Measurements from ENCODE around the gene CD58.

Gene CD58

DNA sequence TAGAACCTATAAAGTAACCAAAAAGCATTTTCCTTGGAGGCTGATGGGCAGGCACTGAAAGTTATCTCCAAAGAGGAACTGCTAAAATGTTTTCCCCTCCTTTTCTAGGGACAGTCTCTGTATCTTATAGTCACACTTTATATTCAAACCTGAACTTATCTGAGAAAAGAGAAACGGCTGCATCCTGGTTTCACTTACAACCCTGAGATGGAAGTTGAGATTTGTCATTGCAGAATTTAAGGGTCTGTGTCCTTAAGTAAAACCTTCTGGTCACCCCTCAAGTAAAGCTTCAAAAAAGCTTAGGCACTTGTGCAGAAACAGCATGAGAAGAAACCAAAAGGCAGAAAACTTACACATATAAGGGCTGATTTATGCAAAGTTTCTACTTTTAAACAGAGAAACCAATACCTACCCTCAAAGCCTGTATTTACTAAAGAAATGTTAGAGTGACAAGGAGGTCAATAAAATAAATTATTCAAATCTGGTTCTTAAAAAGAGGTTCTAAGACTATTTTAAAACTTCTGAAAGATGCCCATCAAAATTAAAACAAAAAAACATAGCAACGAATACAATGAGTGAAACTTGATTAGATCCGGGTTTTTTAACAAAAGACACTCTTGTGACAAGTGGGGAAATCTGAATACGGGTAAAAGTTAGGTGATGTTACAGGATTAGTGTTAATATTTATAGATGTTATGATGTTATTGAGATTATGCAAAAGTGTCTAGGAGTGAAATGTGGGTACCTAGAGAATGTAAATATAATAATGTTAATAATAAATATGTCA, 9.9 kb downstream of the CD58 start:
- no peak overlapping the region for H3K4me3 ChIP-seq (ENCODE audit: severe bottlenecking)
- no peak for ATAC-seq (ENCODE audit: low read depth)
- H3K27ac ChIP-seq (ENCODE audit: poor library complexity, severe bottlenecking): no peak overlapping the region
- TF ChIP-seq, protein P1, sequence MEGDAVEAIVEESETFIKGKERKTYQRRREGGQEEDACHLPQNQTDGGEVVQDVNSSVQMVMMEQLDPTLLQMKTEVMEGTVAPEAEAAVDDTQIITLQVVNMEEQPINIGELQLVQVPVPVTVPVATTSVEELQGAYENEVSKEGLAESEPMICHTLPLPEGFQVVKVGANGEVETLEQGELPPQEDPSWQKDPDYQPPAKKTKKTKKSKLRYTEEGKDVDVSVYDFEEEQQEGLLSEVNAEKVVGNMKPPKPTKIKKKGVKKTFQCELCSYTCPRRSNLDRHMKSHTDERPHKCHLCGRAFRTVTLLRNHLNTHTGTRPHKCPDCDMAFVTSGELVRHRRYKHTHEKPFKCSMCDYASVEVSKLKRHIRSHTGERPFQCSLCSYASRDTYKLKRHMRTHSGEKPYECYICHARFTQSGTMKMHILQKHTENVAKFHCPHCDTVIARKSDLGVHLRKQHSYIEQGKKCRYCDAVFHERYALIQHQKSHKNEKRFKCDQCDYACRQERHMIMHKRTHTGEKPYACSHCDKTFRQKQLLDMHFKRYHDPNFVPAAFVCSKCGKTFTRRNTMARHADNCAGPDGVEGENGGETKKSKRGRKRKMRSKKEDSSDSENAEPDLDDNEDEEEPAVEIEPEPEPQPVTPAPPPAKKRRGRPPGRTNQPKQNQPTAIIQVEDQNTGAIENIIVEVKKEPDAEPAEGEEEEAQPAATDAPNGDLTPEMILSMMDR (IDR thresholded peaks at IDR 0.05; ENCODE audit: poor library complexity, severe bottlenecking): no peak
- DNase-seq (ENCODE audit: low spot score): no peak
- H3K27me3 ChIP-seq (ENCODE audit: insufficient read depth, poor library complexity, severe bottlenecking): no peaks in the 10 kb centered on the region
- H3K9me3 ChIP-seq (ENCODE audit: severe bottlenecking): no peaks in the 10 kb centered on the region
- no peaks in the 10 kb centered on the region for H3K36me3 ChIP-seq (ENCODE audit: low read depth)
- peaks cover 12% of the 10 kb centered on the region for H3K4me1 ChIP-seq (ENCODE audit: insufficient read depth, poor library complexity, severe bottlenecking)

DNA sequence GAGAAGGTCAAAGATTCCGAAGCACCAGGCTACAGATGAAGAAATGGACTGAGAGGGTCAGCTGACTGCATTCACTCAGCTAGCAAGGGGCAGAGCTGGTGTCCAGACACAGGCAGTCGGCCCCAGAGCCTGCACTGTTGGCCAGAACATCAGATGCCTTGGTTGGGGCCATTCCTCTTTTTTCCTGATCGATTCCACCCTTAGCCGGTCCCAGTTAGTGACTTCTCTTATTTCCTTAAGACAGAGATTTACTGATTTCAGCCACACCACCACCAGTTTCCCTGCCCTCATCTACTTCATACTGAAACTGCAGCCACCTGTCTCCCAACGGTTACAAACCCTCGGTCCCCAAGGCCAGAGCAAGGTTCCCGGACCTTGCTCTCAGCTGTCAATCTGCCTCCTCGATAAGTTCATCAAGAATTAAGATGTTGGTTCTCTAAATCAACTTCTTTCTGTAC, 11.5 kb downstream of the CD58 start:
- TF ChIP-seq, protein P1 (IDR thresholded peaks at IDR 0.05; ENCODE audit: poor library complexity, severe bottlenecking): no peak
- H3K36me3 ChIP-seq (ENCODE audit: low read depth): no peaks in the 10 kb centered on the region
- no peaks in the 10 kb centered on the region for H3K27me3 ChIP-seq (ENCODE audit: insufficient read depth, poor library complexity, severe bottlenecking)
- H3K9me3 ChIP-seq (ENCODE audit: severe bottlenecking): no peaks in the 10 kb centered on the region
- peaks cover 26% of the 10 kb centered on the region for H3K4me1 ChIP-seq (ENCODE audit: insufficient read depth, poor library complexity, severe bottlenecking)
- ATAC-seq (ENCODE audit: low read depth) (no peak), DNase-seq (ENCODE audit: low spot score) (no peak)
- no peak overlapping the region for H3K27ac ChIP-seq (ENCODE audit: poor library complexity, severe bottlenecking)
- H3K4me3 ChIP-seq (ENCODE audit: severe bottlenecking): no peak overlapping the region

DNA sequence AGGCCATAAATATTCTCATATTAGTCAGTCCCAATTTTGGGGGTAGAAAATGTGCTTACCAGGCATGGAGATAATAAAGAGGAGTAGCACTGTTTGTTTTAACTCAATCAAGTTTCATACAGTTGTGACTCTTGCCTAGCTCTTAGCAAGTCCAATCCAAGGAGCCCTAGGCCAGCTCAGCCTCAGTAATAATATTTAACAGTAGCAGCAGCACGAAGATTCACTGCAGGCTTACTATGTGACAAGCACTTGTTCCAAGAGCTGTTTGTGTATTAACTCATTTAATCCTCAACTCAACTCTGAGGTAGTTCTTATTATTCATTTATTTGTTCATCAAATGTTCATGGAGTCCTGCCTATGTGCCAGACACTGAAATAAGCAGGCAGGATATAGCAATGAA, 12.3 kb downstream of the CD58 start:
- H3K27ac ChIP-seq (ENCODE audit: poor library complexity, severe bottlenecking): no peak overlapping the region
- no peaks in the 10 kb centered on the region for H3K27me3 ChIP-seq (ENCODE audit: insufficient read depth, poor library complexity, severe bottlenecking)
- no peaks in the 10 kb centered on the region for H3K9me3 ChIP-seq (ENCODE audit: severe bottlenecking)
- no peaks in the 10 kb centered on the region for H3K36me3 ChIP-seq (ENCODE audit: low read depth)
- peaks cover 33% of the 10 kb centered on the region for H3K4me1 ChIP-seq (ENCODE audit: insufficient read depth, poor library complexity, severe bottlenecking)
- no peak overlapping the region for H3K4me3 ChIP-seq (ENCODE audit: severe bottlenecking)
- TF ChIP-seq, protein P1 (IDR thresholded peaks at IDR 0.05; ENCODE audit: poor library complexity, severe bottlenecking): no peak
- DNase-seq (ENCODE audit: low spot score): no peak
- ATAC-seq (ENCODE audit: low read depth): no peak

DNA sequence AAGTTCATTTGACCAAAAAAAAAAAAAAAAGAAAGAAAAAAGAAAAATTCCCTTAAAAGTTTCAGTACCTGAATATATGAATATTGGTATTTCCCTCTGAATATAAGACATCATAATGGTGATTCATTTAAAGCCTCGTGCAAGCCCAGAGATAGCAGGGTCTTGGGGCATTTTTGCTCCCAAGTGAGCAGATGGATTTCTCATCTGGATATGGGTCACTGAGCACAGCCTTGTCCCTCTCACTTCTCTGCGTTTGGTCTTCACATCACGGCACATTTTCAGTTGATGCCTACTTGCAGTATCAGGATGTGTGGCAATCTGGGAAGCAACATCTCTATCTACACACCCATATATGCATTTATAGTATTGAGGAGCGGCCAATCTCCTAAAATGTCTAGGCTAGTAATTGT, 12.7 kb downstream of the CD58 start:
- H3K27me3 ChIP-seq (ENCODE audit: insufficient read depth, poor library complexity, severe bottlenecking): no peaks in the 10 kb centered on the region
- no peak for DNase-seq (ENCODE audit: low spot score)
- TF ChIP-seq, protein P1 (IDR thresholded peaks at IDR 0.05; ENCODE audit: poor library complexity, severe bottlenecking): no peak
- no peaks in the 10 kb centered on the region; the same call in 1 of the 2 replicates for H3K36me3 ChIP-seq (ENCODE audit: low read depth)
- no peak overlapping the region for H3K27ac ChIP-seq (ENCODE audit: poor library complexity, severe bottlenecking)
- peaks cover 38% of the 10 kb centered on the region for H3K4me1 ChIP-seq (ENCODE audit: insufficient read depth, poor library complexity, severe bottlenecking)
- H3K4me3 ChIP-seq (ENCODE audit: severe bottlenecking): no peak overlapping the region
- no peaks in the 10 kb centered on the region for H3K9me3 ChIP-seq (ENCODE audit: severe bottlenecking)
- no peak for ATAC-seq (ENCODE audit: low read depth)

DNA sequence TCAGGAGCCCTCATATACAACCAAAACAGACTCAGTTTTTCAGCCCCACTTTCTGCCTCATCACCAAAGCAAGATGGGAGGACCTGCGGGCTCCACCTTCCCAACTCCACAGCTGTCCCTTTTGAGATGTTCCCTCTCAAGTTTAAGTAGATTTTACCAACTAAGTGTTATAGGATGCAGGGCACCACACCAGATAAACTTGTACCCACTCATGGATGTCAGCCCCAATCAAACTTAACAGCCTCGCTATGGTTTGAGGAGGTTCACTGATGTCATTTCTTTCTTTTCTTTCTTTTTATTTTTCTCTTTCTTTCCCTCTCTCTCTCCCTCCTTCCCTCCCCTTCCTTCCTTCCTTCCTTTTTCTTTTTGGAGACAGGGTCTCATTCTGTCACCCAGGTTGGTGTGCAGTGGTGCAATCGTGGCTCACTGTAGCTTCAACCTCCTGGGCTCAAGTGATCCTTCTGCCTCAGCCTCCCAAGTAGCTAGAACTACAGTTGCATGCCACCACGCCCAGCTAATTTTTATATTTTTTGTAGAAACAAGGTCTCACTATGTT, 13.4 kb downstream of the CD58 start:
- Histone ChIP-seq H3K9me3 (ENCODE audit: severe bottlenecking) (no peaks in the 10 kb centered on the region), H3K27me3 (ENCODE audit: insufficient read depth, poor library complexity, severe bottlenecking) (no peaks in the 10 kb centered on the region), H3K4me1 (ENCODE audit: insufficient read depth, poor library complexity, severe bottlenecking) (peaks cover 41% of the 10 kb centered on the region), H3K27ac (ENCODE audit: poor library complexity, severe bottlenecking) (peak overlapping the region; percentile 81), H3K4me3 (ENCODE audit: severe bottlenecking) (no peak overlapping the region), H3K36me3 (ENCODE audit: low read depth) (no peaks in the 10 kb centered on the region; the same call in 1 of the 2 replicates)
- TF ChIP-seq, protein P1 (IDR thresholded peaks at IDR 0.05; ENCODE audit: poor library complexity, severe bottlenecking): no peak
- DNase-seq (ENCODE audit: low spot score): no peak
- no peak for ATAC-seq (ENCODE audit: low read depth)

Measured in RWPE2 (cell line).